Fibroblast of villous mesenchyme (primary cell): ENCODE data around the gene PLEKHF1. TPM values are rescaled to one million over a fixed set of nuclear protein-coding genes. Genes with fewer than 3 reads are reported as not detected.

Source experiments
- DNase-seq: peaks from one replicate; pipeline ENCODE4 v3.0.0-alpha.2; 2010; ENCODE audit warnings: low read depth
- H3K4me3 ChIP-seq: 2 replicates; pipeline ENCODE4 v1.5.1; 2011; ENCODE audit warnings: low read depth, mild to moderate bottlenecking, low read length
- CTCF ChIP-seq: IDR thresholded peaks from 2 replicates; pipeline ENCODE4 v1.5.1; 2012; ENCODE audit warnings: low read depth, mild to moderate bottlenecking, low read length; ENCODE audit not compliant: insufficient read depth
- total RNA-seq: library from RNA; depleted of rRNA; stranded (reverse); fragments of >200 nt; gene quantifications from 2 replicates; pipeline ENCODE4 v1.2.3, GENCODE V29; 2012

PLEKHF1 gene
- total RNA-seq, 1 donor = 9.9 TPM

GRCh38 chr19:29663861-29664752 lies 1.2 kb upstream of the PLEKHF1 start:
- H3K4me3 ChIP-seq = no peak overlapping the region
- DNase-seq = peak; percentile 57
- TF ChIP-seq CTCF = no peak

GRCh38 chr19:29664753-29665214 lies 477 bp upstream of the PLEKHF1 start:
- no peak for DNase-seq
- H3K4me3 ChIP-seq = peak overlapping the region; percentile 56
- TF ChIP-seq CTCF = no peak

GRCh38 chr19:29665826-29666577 lies 741 bp downstream of the PLEKHF1 start:
- peak; percentile 64 for DNase-seq
- peak overlapping the region; percentile 80 for H3K4me3 ChIP-seq
- TF ChIP-seq CTCF = no peak

GRCh38 chr19:29666578-29667386 lies 1.5 kb downstream of the PLEKHF1 start:
- DNase-seq = peak; percentile 81
- peak overlapping the region; percentile 80 for H3K4me3 ChIP-seq
- TF ChIP-seq CTCF = peak; percentile 4

GRCh38 chr19:29667387-29667783 lies 2.1 kb downstream of the PLEKHF1 start:
- DNase-seq = no peak
- H3K4me3 ChIP-seq = peak overlapping the region; percentile 0
- no peak for TF ChIP-seq CTCF

- TF ChIP-seq CTCF = no peak
- no peak overlapping the region for H3K4me3 ChIP-seq
- no peak for DNase-seq
Observed at GRCh38 chr19:29667901-29668341, 2.7 kb downstream of the PLEKHF1 start.
